HG03045 (cell line): ENCODE results near the gene TRIM34.
"Not testable (repeated sequence)": the region's sequence is repeated elsewhere in the genome, so short reads cannot be mapped to it uniquely, and the experiment has no call there.

ENCODE experiments used
- ATAC-seq: cut with Tn5 transposase; IDR thresholded peaks from one replicate; pipeline ENCODE4 v1.9.1; 2021; ENCODE audit warnings: mild to moderate bottlenecking, moderate library complexity; ENCODE audit not compliant: unreplicated experiment

The TRIM34 gene

GRCh38 chr11:5620651-5621521, 3.9 kb upstream of the TRIM34 start:
- ATAC-seq, result no peak

- no peak for ATAC-seq
Measured at GRCh38 chr11:5621580-5621979, 3.2 kb upstream of the TRIM34 start.

- ATAC-seq, result no peak
Measured at GRCh38 chr11:5622802-5623201, 2.0 kb upstream of the TRIM34 start.

GRCh38 chr11:5625281-5625680, 480 bp downstream of the TRIM34 start:
- ATAC-seq, result no peak

GRCh38 chr11:5626196-5626595, 1.4 kb downstream of the TRIM34 start:
- no peak for ATAC-seq

GRCh38 chr11:5631417-5631816, 6.6 kb downstream of the TRIM34 start:
- ATAC-seq, result no peak

GRCh38 chr11:5631969-5632635, 7.3 kb downstream of the TRIM34 start:
- peak; percentile 94 for ATAC-seq

- ATAC-seq, result no peak
Measured at GRCh38 chr11:5639953-5640352, 15.2 kb downstream of the TRIM34 start.

- ATAC-seq, result no peak
Measured at GRCh38 chr11:5643585-5643984, 18.8 kb downstream of the TRIM34 start.

GRCh38 chr11:5646139-5646538, 21.3 kb downstream of the TRIM34 start:
- ATAC-seq, result no peak

GRCh38 chr11:5655474-5655873, 30.7 kb downstream of the TRIM34 start:
- ATAC-seq, result no peak

- ATAC-seq, result not testable (repeated sequence)
Measured at GRCh38 chr11:5656956-5657355, 32.2 kb downstream of the TRIM34 start.

GRCh38 chr11:5658318-5658717, 33.5 kb downstream of the TRIM34 start:
- ATAC-seq, result no peak

GRCh38 chr11:5663511-5663910, 38.7 kb downstream of the TRIM34 start:
- no peak for ATAC-seq

- ATAC-seq, result no peak
Measured at GRCh38 chr11:5665051-5665570, 40.3 kb downstream of the TRIM34 start.

- ATAC-seq, result no peak
Measured at GRCh38 chr11:5665746-5666401, 41.1 kb downstream of the TRIM34 start.

- no peak for ATAC-seq
Measured at GRCh38 chr11:5666402-5666793, 41.6 kb downstream of the TRIM34 start.

- ATAC-seq, result no peak
Measured at GRCh38 chr11:5671831-5672230, 47.0 kb downstream of the TRIM34 start.

GRCh38 chr11:5674391-5674790, 49.6 kb downstream of the TRIM34 start:
- no peak for ATAC-seq

GRCh38 chr11:5679811-5680210, 55.0 kb downstream of the TRIM34 start:
- no peak for ATAC-seq

GRCh38 chr11:5682890-5683441, 58.2 kb downstream of the TRIM34 start:
- ATAC-seq, result not testable (repeated sequence)
